Measurements from ENCODE around the gene SCYGR7.
A peak's percentile ranks its signal among the peaks of the same experiment; 100 is the strongest.
"Not testable (repeated sequence)": the region's sequence is repeated elsewhere in the genome, so short reads cannot be mapped to it uniquely, and the experiment has no call there.

The SCYGR7 gene

DNA sequence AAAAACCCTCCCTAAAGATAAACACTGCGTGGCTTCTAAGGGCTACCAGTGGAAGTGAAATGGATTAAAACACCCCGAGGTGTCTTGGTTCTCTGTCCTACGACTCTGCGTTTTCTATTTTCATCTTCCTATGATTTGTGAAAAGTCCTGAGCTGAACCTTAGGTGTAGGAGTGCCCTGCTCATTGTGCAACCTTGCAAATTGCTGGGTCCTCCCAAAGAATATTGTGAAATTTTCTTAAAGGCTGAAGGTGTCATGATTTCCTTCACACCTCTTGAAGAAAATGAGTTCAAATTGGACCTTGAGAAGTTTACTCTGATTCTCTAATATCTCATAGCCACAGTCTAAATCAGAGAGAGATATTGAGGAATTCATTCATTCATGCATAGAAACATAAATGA is 8.5 kb upstream of the SCYGR7 start:
- in situ Hi-C loops (cut with MboI; ENCODE audit: low sequenced_read_pairs): no loop called here
- H3K27me3 ChIP-seq (ENCODE audit: low read depth): no peaks in the 10 kb centered on the region
- H3K4me3 ChIP-seq: no peak overlapping the region
- H3K36me3 ChIP-seq (replicated peaks): no peaks in the 10 kb centered on the region
- no peak for DNase-seq (ENCODE audit: low spot score in 2 of 2)
- H3K9me3 ChIP-seq: no peaks in the 10 kb centered on the region
- peaks cover 10% of the 10 kb centered on the region; the same call in 1 of the 2 replicates for H3K4me1 ChIP-seq

DNA sequence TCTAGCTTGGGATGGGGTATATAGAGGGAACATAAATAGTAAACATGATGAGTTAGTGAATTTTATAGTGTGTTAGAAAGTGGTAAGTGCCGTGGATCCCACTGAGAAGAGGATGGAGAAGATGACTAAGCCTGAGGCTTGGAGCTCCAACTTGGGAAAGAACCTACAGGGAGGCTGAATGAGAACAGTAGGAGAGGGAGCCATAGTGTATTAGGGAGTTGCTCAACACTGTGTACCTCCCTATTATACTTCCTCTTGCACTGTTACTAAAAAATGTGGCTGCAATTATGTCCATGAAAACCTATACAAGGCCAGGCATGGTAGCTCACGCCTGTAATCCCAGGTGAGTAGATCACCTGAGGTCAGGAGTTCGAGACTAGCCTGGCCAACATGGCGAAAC is 7.5 kb upstream of the SCYGR7 start:
- H3K27me3 ChIP-seq (ENCODE audit: low read depth): no peaks in the 10 kb centered on the region
- no peaks in the 10 kb centered on the region for H3K36me3 ChIP-seq (replicated peaks)
- H3K4me3 ChIP-seq: no peak overlapping the region
- in situ Hi-C loops (cut with MboI; ENCODE audit: low sequenced_read_pairs): no loop called here
- H3K9me3 ChIP-seq: no peaks in the 10 kb centered on the region
- H3K4me1 ChIP-seq: peaks cover 4% of the 10 kb centered on the region; the same call in 1 of the 2 replicates
- no peak for DNase-seq (ENCODE audit: low spot score in 2 of 2)

GRCh38 chr2:227722821-227723220 is 5.3 kb upstream of the SCYGR7 start:
- DNase-seq (ENCODE audit: low spot score in 2 of 2); H3K4me1 ChIP-seq; H3K36me3 ChIP-seq (replicated peaks); H3K9me3 ChIP-seq; H3K27me3 ChIP-seq (ENCODE audit: low read depth); in situ Hi-C loops (cut with MboI; ENCODE audit: low sequenced_read_pairs); H3K4me3 ChIP-seq: not testable (repeated sequence)

DNA sequence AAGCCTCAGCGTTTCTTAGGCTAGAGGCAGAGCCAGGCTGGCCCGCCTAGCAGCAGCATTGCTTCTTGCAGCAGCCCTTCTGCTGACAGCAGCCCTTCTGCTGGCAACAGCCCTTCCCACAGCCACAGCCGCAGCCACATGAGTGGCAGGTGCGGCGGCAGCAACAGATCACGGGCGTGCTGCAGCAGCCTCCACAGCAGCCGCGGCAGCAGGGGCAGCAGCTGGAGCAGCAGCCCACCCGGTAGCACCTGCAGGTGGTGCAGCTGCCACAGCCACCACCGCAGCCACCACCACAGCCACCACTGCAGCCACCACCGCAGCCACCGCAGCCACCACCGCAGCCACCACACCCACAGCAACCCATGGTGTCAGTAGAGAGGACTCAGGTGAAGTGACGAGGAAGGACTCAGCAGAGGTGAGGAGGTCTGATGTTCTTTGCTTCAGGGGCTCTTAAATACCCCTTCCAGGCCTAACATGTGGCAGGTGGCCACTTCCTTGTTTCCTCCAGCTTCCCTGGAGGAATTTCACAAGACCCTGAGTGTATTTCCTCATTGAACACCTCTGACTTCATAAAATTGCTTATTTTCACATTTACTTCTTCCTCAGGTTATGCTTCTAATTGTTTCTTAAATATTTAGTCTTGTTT is 3.6 kb upstream of the SCYGR7 start, which contains the start of gene SCYGR6:
Gene SCYGR6 (minus strand): TSS at position 364 of the 646 bp plus-strand sequence. CDS start 0 bp downstream, at position 364.
- Histone ChIP-seq H3K4me3 (no peak within 1 kb of the TSS), H3K27me3 (ENCODE audit: low read depth) (no peaks in the 10 kb centered on the region), H3K9me3 (no peaks in the 10 kb centered on the region), H3K4me1 (no peaks in the 10 kb centered on the region), H3K36me3 (replicated peaks) (no peaks in the 10 kb centered on the region)
- in situ Hi-C loops (cut with MboI; ENCODE audit: low sequenced_read_pairs): no loop called here
- DNase-seq (ENCODE audit: low spot score in 2 of 2): no peak

GRCh38 chr2:227739351-227739750 is 11.2 kb downstream of the SCYGR7 start:
- H3K4me3 ChIP-seq: no peak overlapping the region
- in situ Hi-C loops (cut with MboI; ENCODE audit: low sequenced_read_pairs): no loop called here
- no peaks in the 10 kb centered on the region for H3K27me3 ChIP-seq (ENCODE audit: low read depth)
- no peak for DNase-seq (ENCODE audit: low spot score in 2 of 2)
- no peaks in the 10 kb centered on the region for H3K4me1 ChIP-seq
- H3K36me3 ChIP-seq (replicated peaks): no peaks in the 10 kb centered on the region
- H3K9me3 ChIP-seq: no peaks in the 10 kb centered on the region

GRCh38 chr2:227740705-227741104 is 12.6 kb downstream of the SCYGR7 start:
- DNase-seq (ENCODE audit: low spot score in 2 of 2): peak in 1 of 2 experiments; percentile 59
- H3K9me3 ChIP-seq; H3K27me3 ChIP-seq (ENCODE audit: low read depth); in situ Hi-C loops (cut with MboI; ENCODE audit: low sequenced_read_pairs); H3K4me3 ChIP-seq; H3K36me3 ChIP-seq (replicated peaks); H3K4me1 ChIP-seq: not testable (repeated sequence)

DNA sequence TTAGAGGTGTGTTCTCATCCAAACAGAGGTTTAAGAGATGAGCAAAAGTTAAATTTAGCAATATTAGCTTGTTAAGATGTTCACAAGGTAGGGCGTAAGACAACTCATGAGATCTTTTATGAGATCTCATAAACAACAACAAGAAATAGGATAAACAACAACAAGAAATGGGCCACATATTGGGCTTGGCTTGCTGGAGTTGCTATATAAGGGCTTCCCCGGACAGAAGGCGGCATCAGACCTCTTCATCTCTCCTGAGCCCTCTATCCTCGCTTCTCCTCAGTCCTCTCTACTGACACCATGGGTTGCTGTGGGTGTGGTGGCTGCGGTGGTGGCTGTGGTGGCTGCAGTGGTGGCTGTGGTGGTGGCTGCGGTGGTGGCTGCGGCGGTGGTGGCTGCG is 17.5 kb downstream of the SCYGR7 start, which contains the start of gene SCYGR8:
Gene SCYGR8 (plus strand): TSS at position 301 of the 400 bp plus-strand sequence. CDS start 0 bp downstream, at position 301.
- H3K9me3 ChIP-seq: no peaks in the 10 kb centered on the region
- no peaks in the 10 kb centered on the region for H3K36me3 ChIP-seq (replicated peaks)
- H3K4me3 ChIP-seq: no peak within 1 kb of the TSS
- H3K27me3 ChIP-seq (ENCODE audit: low read depth): no peaks in the 10 kb centered on the region
- in situ Hi-C loops (cut with MboI; ENCODE audit: low sequenced_read_pairs): no loop called here
- DNase-seq (ENCODE audit: low spot score in 2 of 2): no peak
- H3K4me1 ChIP-seq: no peaks in the 10 kb centered on the region

DNA sequence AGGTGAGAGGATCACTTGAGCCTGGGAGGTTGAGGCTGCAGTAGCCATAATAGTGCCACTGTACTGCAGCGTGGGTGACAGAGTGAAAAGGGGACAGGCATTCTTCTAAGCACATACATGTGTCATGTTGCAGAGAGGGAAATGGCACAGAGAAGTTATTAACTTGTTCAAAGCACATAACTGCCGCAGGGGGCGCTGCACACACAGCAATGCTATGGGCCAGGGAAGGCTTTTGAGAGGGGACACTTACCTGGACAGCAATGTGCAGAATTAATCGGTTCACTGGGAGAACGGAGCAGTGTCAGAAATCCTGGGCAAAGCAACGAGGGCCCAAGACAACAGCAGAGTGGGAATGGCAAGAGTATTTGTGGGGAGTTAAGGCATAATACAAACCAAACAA is 19.9 kb downstream of the SCYGR7 start:
- Histone ChIP-seq H3K36me3 (replicated peaks) (no peaks in the 10 kb centered on the region), H3K9me3 (no peaks in the 10 kb centered on the region), H3K4me1 (no peaks in the 10 kb centered on the region), H3K27me3 (ENCODE audit: low read depth) (no peaks in the 10 kb centered on the region), H3K4me3 (no peak overlapping the region)
- in situ Hi-C loops (cut with MboI; ENCODE audit: low sequenced_read_pairs): no loop called here
- DNase-seq (ENCODE audit: low spot score in 2 of 2): peak; percentile 24 to 78

- H3K4me1 ChIP-seq; H3K9me3 ChIP-seq; H3K36me3 ChIP-seq (replicated peaks); H3K4me3 ChIP-seq; H3K27me3 ChIP-seq (ENCODE audit: low read depth); DNase-seq (ENCODE audit: low spot score in 2 of 2): not testable (repeated sequence)
- in situ Hi-C loops (cut with MboI; ENCODE audit: low sequenced_read_pairs): loop anchor here (25.0 kb wide), 1 partner anchor 269 kb away; no protein-coding TSS in a partner anchor
These were observed 28.1 kb downstream of the SCYGR7 start for GRCh38 chr2:227756261-227756660.

- Histone ChIP-seq H3K27me3 (ENCODE audit: low read depth) (no peaks in the 10 kb centered on the region), H3K9me3 (no peaks in the 10 kb centered on the region), H3K4me3 (no peak overlapping the region), H3K4me1 (peaks cover 6% of the 10 kb centered on the region), H3K36me3 (replicated peaks) (no peaks in the 10 kb centered on the region)
- no peak for DNase-seq (ENCODE audit: low spot score in 2 of 2)
- in situ Hi-C loops (cut with MboI; ENCODE audit: low sequenced_read_pairs): loop anchor here (10.0 to 25.0 kb wide), 3 partner anchors 95 to 605 kb away; partner anchors contain the start of gene SCYGR5
These were observed 31.4 kb downstream of the SCYGR7 start for GRCh38 chr2:227759411-227760118.

- DNase-seq (ENCODE audit: low spot score in 2 of 2): no peak
- Histone ChIP-seq H3K4me3 (no peak overlapping the region), H3K4me1 (peaks cover 6% of the 10 kb centered on the region)
These were observed 33.8 kb downstream of the SCYGR7 start for GRCh38 chr2:227761740-227762476.

DNA sequence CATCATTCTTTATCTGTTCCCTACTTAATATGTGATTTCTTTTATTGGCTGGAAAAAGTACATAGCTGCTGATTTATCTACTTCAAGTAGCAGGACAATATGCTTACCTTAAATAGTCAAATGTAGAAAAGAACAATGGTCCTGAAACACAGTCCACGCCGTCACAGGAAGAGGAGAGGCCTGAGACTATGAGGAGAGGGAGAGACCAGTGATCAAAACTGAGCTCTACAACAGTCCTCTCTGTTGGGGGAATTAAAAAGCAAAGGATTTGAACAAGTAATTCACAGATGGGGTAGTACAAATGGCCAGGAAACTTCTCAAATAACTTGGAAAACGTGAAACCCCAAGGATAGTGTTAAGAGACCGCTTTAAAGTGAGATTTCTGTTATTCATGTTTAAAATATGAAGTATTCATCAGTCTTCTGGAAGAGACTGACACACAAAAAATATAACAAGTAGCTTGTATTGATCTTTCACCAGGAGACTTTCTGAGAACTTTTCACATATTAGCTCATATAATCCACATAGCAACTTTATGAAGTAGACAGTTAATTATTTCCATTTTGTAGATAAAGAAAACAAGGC is 37.7 kb downstream of the SCYGR7 start:
- H3K4me1 ChIP-seq: no peaks in the 10 kb centered on the region
- no peak overlapping the region for H3K4me3 ChIP-seq
- H3K9me3 ChIP-seq: no peaks in the 10 kb centered on the region
- H3K27me3 ChIP-seq (ENCODE audit: low read depth): no peaks in the 10 kb centered on the region
- H3K36me3 ChIP-seq (replicated peaks): no peaks in the 10 kb centered on the region
- no peak for DNase-seq (ENCODE audit: low spot score in 2 of 2)
- in situ Hi-C loops (cut with MboI; ENCODE audit: low sequenced_read_pairs): loop anchor here (5.0 to 25.0 kb wide), 4 partner anchors 101 to 611 kb away; partner anchors contain the start of gene SCYGR5

More at GRCh38 chr2:227761740-227762476, 33.8 kb downstream of the SCYGR7 start:
- H3K27me3 ChIP-seq (ENCODE audit: low read depth): no peaks in the 10 kb centered on the region
- H3K9me3 ChIP-seq: no peaks in the 10 kb centered on the region
- in situ Hi-C loops (cut with MboI; ENCODE audit: low sequenced_read_pairs): loop anchor here (10.0 to 25.0 kb wide), 3 partner anchors 97 to 607 kb away; partner anchors contain the start of gene SCYGR5
- H3K36me3 ChIP-seq (replicated peaks): no peaks in the 10 kb centered on the region

GRCh38 chr2:227766373-227766883 is 38.3 kb downstream of the SCYGR7 start:
- peak; percentile 72 to 88 for DNase-seq (ENCODE audit: low spot score in 2 of 2)
- in situ Hi-C loops (cut with MboI; ENCODE audit: low sequenced_read_pairs): loop anchor here (5.0 to 25.0 kb wide), 4 partner anchors 102 to 612 kb away; partner anchors contain the start of gene SCYGR5
- H3K4me1 ChIP-seq: no peaks in the 10 kb centered on the region
- no peaks in the 10 kb centered on the region for H3K9me3 ChIP-seq
- no peaks in the 10 kb centered on the region for H3K36me3 ChIP-seq (replicated peaks)
- H3K27me3 ChIP-seq (ENCODE audit: low read depth): no peaks in the 10 kb centered on the region
- H3K4me3 ChIP-seq: no peak overlapping the region

Data from HAP-1 (cell line).